GM21825 (cell line): ENCODE measurements around the gene PPM1F.
"Not testable (repeated sequence)": the region's sequence is repeated elsewhere in the genome, so short reads cannot be mapped to it uniquely, and the experiment has no call there.

Experiments
- ATAC-seq: cut with Tn5 transposase; IDR thresholded peaks from one replicate; pipeline ENCODE4 v1.9.1; 2021; ENCODE audit warnings: mild to moderate bottlenecking, moderate library complexity; ENCODE audit not compliant: unreplicated experiment

Gene PPM1F

DNA sequence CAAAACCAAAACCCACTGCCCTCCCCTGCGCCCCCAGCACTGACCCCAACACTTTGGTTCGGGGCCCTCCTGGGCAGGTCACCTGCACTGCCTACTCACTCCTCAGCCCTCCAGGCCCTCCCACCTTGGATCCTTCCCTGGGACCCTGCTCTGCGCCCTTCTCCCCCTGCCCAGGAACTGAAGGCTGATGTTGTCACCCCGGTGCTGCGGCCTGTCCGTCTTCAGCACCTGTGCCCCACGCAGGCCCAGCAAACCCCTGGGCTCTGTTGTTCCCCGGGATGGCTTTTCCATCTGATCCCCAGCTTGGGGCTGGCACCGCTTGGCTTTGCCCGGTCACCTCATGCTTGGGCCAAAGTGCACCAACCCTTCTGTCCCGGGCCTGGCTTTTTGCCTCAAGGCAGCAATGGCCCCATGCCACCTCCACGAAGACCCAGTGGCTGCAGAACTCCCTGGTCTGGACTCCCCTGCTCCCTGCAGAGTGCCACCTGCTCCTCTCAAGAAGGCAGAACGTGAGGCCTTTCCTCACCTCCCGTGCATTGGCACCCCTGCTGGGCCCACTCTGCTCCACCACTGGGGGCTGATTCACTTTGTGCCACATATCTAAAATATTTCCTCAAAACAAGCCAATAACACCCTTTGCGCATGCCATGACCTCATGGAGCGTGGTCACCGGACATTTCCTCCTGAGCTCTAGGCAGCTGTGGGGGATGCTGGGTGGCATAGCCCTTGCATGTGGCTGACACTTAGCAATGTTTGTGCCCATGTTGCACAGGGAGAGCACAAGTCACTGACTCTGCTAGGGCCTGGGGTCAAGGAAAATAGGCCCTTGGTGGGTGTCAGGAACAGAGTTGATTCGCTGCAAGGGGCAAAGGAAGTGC, 8.8 kb downstream of the PPM1F start:
- no peak for ATAC-seq

GRCh38 chr22:21942407-21943343, 10.0 kb downstream of the PPM1F start:
- ATAC-seq = no peak

DNA sequence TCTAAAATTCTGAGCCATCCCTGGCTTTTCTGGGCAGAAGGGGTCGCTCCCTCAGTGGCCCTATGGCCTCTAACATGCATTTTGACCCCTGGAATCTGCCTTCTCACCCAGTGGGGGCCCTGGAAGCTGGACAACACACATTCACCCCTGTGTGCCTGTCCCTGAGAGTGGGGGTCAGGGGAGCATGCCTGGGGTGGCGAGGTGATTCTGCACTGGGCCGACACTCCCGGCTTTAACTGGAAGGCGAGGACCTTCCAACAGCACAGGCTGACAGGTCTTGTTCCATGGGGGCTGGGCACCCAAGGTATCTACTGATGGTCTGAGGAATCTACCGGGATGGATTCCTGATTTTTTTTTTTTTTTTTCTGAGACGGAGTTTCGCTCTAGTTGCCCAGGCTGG, 10.7 kb downstream of the PPM1F start:
- no peak for ATAC-seq

- no peak for ATAC-seq
Measured at GRCh38 chr22:21940521-21940920, 12.1 kb downstream of the PPM1F start.

DNA sequence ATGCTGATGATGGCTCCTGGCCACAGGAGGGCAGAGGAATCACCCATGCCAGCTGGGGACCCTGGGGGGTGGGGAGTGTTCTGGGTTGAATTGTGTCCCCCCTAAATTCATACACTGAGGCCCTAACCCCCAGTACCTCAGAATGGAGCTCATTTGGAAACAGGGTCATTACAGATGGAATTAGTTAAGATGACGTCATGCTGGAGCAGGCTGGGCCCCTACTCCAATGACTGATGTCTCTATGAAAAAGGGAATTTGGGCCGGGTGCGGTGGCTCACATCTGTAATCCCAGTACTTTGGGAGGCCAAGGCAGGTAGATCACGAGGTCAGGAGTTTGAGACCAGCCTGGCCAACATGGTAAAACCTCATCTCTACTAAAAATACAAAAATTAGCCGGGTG, 12.7 kb downstream of the PPM1F start:
- not testable (repeated sequence) for ATAC-seq

DNA sequence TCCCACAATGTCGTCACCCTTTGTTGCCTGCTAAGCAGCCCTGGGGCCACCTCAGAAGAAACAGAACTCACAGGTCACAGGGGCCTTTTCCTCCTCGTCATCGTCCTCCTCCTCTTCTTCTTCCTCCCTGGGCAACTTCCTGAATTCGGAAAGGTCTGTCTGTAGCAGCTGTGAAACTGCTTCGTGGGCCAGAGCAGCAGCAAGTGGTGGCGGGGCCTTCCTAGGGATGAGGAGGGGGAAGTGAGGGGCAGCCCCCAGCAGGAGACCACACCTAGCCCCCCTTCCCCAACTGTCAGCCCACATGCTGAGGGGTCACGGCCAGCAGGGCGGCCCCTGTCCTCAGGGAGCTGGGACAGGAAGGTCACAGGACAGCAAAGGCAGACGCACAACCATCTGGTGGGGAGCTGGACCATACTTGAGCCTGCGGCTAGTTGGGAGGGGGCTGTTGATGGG, 13.2 kb downstream of the PPM1F start:
- ATAC-seq = no peak

GRCh38 chr22:21938906-21939305, 13.7 kb downstream of the PPM1F start:
- no peak for ATAC-seq

DNA sequence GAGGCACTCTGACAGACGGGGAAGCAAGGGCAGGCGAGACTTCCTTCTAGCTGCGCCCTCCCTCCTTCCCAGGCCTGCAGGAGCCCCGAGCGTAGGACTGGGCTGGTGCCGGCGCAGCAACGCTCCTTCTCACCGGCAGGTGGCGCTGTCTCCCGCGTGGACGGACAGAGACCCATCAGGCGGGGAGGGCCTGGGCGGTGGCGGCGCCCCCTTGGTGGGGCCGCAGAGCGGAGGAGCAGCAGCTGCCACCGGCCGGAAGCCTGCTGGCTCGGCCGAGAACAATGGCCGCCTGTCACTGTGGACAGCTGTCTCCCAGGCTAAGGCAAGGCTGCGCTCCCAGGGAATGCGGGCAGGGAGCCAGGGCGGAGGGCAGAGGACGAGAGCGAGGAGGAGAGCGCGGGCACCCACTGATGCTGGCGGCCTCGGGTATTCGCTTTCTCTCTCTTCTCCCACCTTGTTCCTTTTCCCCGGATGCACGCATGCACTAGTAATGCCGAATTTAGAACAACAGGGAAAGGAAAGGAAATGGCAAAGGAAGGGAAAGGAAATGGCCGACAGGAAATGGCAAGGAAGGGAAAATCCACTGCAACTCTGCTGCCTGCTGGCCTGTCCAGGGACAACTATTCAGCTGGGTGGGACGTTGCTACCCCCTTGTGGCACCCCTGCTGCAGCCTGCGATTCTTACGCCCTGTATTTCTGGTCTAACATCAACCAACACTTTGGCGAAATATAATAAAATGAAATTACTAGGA, 14.4 kb downstream of the PPM1F start:
- peak; percentile 82 for ATAC-seq

DNA sequence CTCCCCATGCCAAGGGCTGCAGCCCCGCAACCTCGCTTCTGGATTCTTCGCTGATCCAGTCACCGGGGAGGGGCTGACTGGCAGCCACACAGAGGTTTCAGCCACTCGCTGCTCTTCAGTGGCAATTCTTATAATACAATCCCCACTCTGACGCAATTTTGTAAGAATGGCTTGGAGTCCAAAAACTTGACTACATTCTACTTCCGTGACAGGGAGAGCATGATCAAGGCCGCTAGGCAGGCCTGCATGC, 14.9 kb downstream of the PPM1F start:
- ATAC-seq = peak; percentile 8

DNA sequence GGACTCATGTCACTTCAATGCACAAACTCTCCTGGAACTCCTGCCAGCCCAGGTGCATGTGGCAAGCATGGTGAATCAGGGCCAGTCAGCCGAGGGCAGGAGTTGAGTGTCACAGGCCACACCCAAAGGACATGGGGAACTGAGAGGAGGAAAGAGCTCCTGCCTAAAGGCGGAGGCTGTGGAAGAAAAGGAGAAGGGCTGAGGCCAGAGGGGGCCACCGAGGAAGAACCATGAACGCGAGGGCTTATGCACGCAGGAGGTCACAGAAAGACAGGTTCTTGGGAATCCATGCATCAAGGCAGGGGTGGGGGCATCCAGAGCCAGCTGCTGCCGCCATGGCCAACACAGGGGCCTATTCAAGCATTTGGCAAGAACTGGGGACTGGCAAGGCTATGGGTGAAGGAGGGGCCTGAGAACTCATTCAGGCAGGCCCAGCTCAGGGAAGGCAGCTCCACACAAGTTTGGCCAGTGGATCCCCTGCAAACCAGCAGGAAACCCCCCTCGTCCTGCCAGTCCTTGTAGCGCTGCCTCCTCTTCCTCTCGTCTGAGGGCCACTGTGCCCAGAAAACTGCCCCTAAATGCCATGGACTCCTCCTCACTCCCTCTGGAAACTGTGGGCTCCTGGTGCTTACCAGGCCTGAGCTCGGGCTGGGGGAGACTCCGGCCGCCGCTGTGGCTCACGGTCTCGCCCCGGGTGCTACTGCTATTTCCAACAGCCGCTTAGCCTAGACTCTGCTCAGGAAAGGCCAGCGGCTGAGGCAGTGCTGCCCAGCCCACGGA, 15.4 kb downstream of the PPM1F start:
- ATAC-seq = no peak

DNA sequence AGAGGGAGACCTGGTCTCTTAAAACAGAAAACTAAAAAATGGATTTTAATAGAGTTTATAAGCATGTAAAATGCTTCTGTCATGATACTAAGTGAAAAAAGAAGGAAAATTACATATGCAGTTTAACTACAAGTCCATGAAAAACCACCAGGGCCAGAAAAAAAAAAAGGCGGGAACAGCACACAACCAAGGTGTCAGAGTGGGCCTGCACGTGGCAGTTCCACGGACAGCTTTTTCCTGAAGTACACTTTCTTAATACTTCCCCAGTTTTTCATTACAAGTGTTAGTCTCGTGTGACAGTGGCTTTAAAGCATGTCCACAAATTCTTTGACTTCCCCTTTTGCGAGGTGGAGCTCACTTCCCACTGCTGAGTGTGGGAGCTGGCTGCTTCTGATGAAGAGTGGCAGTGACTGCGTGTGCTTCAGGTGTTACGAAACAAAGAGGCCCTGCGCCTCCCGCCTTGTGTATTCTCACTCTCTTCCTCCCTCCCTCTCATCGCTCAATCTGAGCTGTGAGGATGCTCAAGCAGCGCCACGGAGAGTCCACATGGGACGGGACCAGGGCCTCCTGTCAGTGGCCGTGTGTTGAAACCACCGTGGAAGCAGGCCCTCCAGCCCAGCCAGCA, 16.4 kb downstream of the PPM1F start:
- no peak for ATAC-seq

- no peak for ATAC-seq
Measured at GRCh38 chr22:21933910-21934309, 18.7 kb downstream of the PPM1F start.

DNA sequence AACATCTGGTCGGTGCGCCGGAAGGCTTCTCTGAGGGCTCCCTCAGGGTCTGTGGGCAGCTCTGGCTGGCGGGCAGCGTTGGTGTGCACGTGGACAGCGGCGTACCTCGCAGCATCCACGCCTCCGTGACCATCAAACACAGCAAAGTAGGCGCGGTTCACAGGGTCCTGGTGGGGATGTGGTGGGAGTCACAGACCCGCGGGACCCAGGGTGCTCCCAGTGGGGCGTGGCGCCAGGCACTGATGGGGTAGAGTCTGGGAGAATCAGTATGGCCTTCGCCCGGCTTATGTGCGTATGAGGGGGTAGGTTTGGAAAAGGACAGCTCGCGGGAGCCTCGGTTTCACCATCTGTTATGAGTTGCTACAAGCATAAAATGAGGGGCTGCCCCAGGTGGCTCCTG, 19.2 kb downstream of the PPM1F start:
- no peak for ATAC-seq

DNA sequence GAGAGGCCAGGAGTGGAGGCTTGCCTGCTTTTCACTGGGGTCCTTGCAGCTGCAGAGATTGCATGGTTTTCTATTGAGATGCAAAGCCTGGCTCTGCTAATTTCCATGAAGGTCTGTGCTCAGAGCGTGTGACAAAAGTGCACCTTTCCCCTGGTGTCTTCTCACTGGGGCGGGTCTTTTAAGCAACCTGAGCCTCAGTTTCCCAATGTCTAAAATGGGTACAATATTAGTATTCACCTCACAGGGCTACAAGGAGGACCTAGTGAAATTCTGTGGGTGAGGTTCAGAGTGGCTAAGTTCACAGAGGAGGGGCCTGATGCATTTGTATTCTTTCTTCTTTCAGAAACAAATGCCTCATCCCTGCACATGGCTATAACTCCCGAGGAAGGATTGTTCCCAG, 20.3 kb downstream of the PPM1F start:
- ATAC-seq = no peak

DNA sequence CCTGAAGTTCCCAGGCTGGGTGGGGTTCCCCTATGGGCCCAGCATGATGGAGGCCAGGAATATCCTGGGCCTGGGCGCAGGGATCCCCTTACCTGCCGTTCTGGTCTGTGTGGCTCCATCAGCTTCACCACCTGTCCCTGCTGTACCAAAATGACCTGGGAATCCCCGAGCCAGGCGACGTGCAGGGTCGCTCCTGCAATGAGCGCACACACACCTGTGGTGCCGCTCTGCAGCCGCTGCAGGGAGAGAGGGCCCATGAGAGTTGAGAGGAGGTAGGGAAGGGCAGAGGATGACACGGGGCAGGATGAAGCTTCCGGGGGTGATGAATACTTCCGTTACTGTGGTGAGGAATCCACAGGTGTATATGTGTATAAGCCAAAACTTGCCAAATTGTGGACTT, 21.6 kb downstream of the PPM1F start:
- ATAC-seq = no peak

DNA sequence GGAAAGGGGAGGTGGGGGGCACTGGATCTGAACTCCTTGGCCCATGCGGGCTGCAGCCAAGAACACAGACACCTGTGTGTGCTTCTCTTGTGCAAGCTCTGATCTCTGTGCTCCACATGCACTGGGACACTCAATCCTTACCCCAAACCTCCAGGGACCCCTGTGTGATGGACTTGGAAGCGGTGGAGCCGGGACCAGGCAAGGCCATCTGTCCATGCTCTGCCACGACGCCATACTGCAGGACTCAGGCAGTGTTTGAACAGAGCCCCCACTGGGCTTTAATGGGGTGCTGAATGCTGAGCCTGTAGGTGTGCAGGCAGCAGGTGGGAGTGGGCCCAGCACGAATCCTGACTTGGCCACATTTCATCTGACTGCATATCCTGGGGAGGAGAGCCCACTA, 23.4 kb downstream of the PPM1F start:
- ATAC-seq = no peak

DNA sequence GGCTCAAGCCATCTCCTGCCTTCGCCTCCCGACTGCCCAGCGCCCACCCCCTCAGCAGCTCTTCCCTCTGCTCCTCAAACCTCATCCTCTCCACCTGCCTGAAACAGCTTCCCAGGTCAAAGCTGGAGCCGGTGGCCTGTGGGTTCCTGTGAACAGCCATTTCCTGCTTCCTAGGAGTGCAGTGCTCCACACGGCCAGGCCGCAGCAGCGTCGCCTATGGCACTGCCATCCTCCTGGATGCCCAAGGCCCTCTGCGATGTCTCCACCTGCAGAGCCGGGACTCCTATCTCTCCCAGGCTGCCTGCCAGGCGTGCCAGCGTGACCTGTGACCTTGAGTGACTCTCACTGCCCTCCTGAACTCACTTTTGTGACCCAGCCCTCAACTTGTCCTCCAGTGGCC, 24.6 kb downstream of the PPM1F start:
- ATAC-seq = no peak

DNA sequence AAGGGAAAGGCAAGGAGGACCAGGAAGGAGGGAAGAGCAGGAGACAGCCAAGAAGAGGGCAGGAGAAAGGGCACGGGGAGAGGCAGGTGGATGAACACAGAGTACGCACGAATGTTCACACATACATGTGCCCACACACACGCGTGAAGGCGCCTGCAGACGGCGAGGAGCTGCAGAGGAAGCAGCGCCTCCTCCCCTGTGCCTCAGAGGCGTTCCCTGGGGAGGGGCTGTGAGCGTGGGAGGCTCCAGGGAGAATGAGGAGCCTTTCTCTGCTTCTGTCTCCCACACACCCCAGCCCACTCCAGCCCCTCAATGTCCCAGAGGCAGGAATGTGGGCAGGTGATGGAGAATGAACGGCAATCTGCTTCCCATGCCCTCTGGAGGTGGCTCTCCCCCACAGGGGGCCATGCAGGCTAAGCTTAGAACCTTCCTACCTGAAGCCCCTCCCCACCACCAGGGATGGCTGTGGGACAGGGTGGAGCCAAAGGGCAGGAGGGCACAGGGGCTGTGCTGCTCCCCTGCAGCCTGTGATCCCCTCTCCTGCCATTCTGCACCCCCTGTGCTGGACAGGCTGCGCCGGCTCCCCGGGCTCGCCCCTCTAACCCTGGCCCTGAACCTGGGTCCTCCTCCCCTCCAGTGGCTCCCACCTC, 25.3 kb downstream of the PPM1F start:
- no peak for ATAC-seq

DNA sequence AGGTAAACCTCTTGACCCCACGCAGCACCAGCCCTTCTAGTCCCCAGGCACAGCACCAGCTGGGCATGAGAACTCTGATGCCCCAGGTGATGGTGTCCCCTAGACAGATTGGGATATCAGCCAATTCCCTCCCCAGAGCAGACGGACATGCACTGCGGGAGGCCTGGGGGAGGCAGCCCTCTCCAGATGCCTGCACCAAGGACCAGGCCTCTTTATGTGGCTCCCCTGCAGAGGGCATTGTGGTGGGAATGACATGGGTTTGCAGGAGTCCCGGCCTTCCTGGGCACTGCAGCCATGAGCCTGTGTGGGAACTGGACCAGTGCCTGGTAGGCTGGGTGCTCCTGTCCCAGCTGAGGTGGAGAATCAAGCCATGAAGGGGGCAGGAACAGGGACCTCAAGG, 25.9 kb downstream of the PPM1F start:
- ATAC-seq = no peak

DNA sequence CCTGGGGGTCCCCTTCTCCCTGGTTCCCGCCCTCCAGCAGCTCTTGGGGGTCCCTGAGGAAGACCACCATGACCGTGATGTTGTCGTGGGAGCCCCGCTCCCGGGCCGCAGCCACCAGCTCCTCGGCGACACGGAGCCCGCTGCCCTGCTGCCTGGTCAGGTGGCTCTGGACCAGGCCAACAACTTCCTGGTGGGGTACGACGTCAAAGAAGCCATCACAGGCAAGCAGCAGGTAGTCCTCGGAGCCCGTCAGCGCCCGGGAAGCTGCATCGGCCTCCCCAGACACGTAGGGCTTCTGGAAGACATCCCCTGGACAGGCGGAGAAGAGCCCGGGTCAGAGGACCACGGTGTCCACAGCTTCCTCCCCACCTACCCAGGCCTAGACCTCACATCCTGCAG, 29.5 kb downstream of the PPM1F start:
- ATAC-seq = no peak
